Esophagus muscularis mucosa (tissue), 3 donors: Measurements from ENCODE around the gene TTC19.

ENCODE experiments used
- POLR2A ChIP-seq: fragments of 450-650 bp; IDR thresholded peaks from one replicate; pipeline ENCODE4 v1.6.1; 2017; ENCODE audit warnings: antibody characterized with exemption, moderate library complexity, mild to moderate bottlenecking, low read depth
- POLR2AphosphoS5 ChIP-seq, 2 donors: sonication (generic); formaldehyde crosslinking; IDR thresholded peaks; one replicate each; pipeline ENCODE4 v1.6.1; 2017; ENCODE audit warnings: antibody characterized with exemption in 2 of 2
- TF ChIP-seq, protein P1 (sequence below), 3 experiments: fragments of 200-600 bp in 2 of 3; fragments of 450-650 bp in 1 of 3; sonication (generic) in 2 of 3; IDR thresholded peaks; one replicate each; pipeline ENCODE4 v1.5.1; 2017 to 2019; ENCODE audit warnings: antibody characterized with exemption in 3 of 3, mild to moderate bottlenecking in 2 of 3, moderate library complexity in 1 of 3

DNA sequence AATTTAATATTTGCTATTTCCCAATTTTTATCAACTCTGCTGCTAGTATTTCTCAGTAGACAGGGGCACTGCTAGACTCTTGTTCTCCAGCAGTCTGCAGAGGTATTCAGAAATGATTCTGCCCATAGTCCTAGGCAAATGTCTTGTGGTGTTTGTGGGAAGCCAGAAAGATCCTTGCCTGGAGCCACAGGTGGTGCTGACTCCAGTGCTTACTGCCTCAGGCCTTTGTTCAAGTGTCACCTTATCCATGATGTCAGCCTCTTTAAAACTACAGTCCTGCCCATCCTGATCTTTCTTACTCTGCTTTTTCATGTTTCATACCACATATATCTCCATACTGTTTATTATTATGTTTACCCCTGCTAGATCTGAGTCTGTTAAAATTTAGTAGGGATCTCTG lies 26.6 kb upstream of the TTC19 start:
- TF ChIP-seq POLR2AphosphoS5 (IDR thresholded peaks at IDR 0.05) (no peak), POLR2A (no peak)
- TF ChIP-seq, protein P1, sequence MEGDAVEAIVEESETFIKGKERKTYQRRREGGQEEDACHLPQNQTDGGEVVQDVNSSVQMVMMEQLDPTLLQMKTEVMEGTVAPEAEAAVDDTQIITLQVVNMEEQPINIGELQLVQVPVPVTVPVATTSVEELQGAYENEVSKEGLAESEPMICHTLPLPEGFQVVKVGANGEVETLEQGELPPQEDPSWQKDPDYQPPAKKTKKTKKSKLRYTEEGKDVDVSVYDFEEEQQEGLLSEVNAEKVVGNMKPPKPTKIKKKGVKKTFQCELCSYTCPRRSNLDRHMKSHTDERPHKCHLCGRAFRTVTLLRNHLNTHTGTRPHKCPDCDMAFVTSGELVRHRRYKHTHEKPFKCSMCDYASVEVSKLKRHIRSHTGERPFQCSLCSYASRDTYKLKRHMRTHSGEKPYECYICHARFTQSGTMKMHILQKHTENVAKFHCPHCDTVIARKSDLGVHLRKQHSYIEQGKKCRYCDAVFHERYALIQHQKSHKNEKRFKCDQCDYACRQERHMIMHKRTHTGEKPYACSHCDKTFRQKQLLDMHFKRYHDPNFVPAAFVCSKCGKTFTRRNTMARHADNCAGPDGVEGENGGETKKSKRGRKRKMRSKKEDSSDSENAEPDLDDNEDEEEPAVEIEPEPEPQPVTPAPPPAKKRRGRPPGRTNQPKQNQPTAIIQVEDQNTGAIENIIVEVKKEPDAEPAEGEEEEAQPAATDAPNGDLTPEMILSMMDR (IDR thresholded peaks at IDR 0.05), result no peak
